Dendritic cell treated with granulocyte-macrophage colony-stimulating factor and Interleukin-4, amounts not matched to agents 40 ng/mL and 50 ng/mL, for 4 days (primary cell): ENCODE results near the gene ANP32B.
"Not testable (repeated sequence)": the region's sequence is repeated elsewhere in the genome, so short reads cannot be mapped to it uniquely, and the experiment has no call there.

Experiments used
- H3K27ac Mint-ChIP-seq: one replicate; pipeline ENCODE4 v1.8.0; 2022; ENCODE audit warnings: mild to moderate bottlenecking, mixed read lengths
- H3K27me3 Mint-ChIP-seq: one replicate; pipeline ENCODE4 v1.8.0; 2022; ENCODE audit warnings: mild to moderate bottlenecking, mixed read lengths
- H3K36me3 Mint-ChIP-seq: one replicate; pipeline ENCODE4 v1.8.0; 2022; ENCODE audit warnings: low read depth, mixed read lengths
- H3K4me1 Mint-ChIP-seq: one replicate; pipeline ENCODE4 v1.8.0; 2022; ENCODE audit warnings: low read depth, mixed read lengths
- H3K4me3 Mint-ChIP-seq: one replicate; pipeline ENCODE4 v1.8.0; 2022; ENCODE audit warnings: mild to moderate bottlenecking, moderate library complexity, mixed read lengths
- H3K9me3 Mint-ChIP-seq: one replicate; pipeline ENCODE4 v1.8.0; 2022; ENCODE audit warnings: mixed read lengths
- intact Hi-C: fragments of 100-400 bp; cut with micrococcal nuclease; formaldehyde crosslinking; loops from one replicate; pipeline ENCODE4 v1.15.0; 2022

ANP32B gene

GRCh38 chr9:97992219-97992618, 9.1 kb downstream of the ANP32B start:
- no peak overlapping the region for H3K4me3 Mint-ChIP-seq
- H3K4me1 Mint-ChIP-seq = peaks cover 61% of the 10 kb centered on the region
- no peaks in the 10 kb centered on the region for H3K27me3 Mint-ChIP-seq
- intact Hi-C loops = no loop called here
- H3K9me3 Mint-ChIP-seq = no peaks in the 10 kb centered on the region
- H3K27ac Mint-ChIP-seq = peak overlapping the region; percentile 50
- peaks cover 27% of the 10 kb centered on the region for H3K36me3 Mint-ChIP-seq

DNA sequence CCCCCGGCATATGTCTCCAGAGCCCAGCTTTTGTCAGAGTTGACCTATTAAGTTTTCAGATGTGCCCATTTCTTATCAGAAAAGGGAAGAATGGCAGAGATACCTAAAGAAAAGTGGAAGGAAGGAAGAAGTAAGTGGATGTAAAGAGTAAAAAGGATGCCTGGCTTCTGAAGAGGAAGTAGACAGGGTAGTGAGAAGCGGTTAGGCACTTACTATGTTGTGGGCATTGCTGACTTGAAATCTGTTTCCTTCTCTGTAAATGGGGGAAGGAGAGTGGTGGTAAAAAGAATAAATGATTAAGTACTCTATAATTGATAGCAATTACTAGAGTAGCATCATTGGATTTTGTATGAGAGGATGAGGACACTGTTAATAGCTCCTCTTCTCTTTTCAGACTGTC, 9.9 kb downstream of the ANP32B start:
- no peaks in the 10 kb centered on the region for H3K9me3 Mint-ChIP-seq
- H3K27ac Mint-ChIP-seq = no peak overlapping the region
- H3K36me3 Mint-ChIP-seq = peaks cover 33% of the 10 kb centered on the region
- H3K4me3 Mint-ChIP-seq = no peak overlapping the region
- H3K27me3 Mint-ChIP-seq = no peaks in the 10 kb centered on the region
- H3K4me1 Mint-ChIP-seq = peaks cover 56% of the 10 kb centered on the region
- intact Hi-C loops = no loop called here

DNA sequence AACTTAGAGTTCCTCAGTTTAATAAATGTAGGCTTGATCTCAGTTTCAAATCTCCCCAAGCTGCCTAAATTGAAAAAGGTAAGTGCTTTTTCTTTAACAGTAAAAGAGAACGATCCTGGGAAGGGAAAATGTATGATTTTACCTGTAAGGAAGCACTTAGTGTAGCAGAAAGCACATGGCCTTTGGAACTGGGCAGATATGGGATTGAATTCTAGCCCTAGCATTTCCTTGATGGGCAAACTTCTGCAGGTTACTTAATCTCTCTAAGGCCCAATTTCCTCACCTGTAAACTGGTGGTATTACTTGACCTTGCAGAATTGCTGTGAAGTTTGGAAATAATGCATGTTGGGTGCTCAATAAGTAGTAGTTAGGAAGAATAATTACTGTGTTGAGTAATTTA, 11.6 kb downstream of the ANP32B start:
- Mint-ChIP-seq H3K27ac (no peak overlapping the region), H3K4me3 (no peak overlapping the region), H3K9me3 (no peaks in the 10 kb centered on the region), H3K4me1 (peaks cover 40% of the 10 kb centered on the region), H3K36me3 (peaks cover 50% of the 10 kb centered on the region), H3K27me3 (no peaks in the 10 kb centered on the region)
- intact Hi-C loops = no loop called here

- peaks cover 21% of the 10 kb centered on the region for H3K4me1 Mint-ChIP-seq
- intact Hi-C loops = not testable (repeated sequence)
Observed at GRCh38 chr9:97996676-97997075, 13.5 kb downstream of the ANP32B start.

GRCh38 chr9:97997330-97998276, 14.5 kb downstream of the ANP32B start:
- Mint-ChIP-seq H3K27ac (no peak overlapping the region), H3K36me3 (peaks cover 79% of the 10 kb centered on the region)
- intact Hi-C loops = no loop called here

More at GRCh38 chr9:97996676-97997075, 13.5 kb downstream of the ANP32B start:
- H3K27ac Mint-ChIP-seq, H3K27me3 Mint-ChIP-seq, H3K4me3 Mint-ChIP-seq, H3K9me3 Mint-ChIP-seq: not testable (repeated sequence)
- H3K36me3 Mint-ChIP-seq = peaks cover 70% of the 10 kb centered on the region

GRCh38 chr9:98002808-98003207, 19.7 kb downstream of the ANP32B start:
- Mint-ChIP-seq H3K9me3 (no peaks in the 10 kb centered on the region), H3K27ac (no peak overlapping the region), H3K4me1 (peaks cover under 1% of the 10 kb centered on the region), H3K36me3 (peaks cover 99% of the 10 kb centered on the region), H3K4me3 (no peak overlapping the region), H3K27me3 (no peaks in the 10 kb centered on the region)
- intact Hi-C loops = no loop called here

More at GRCh38 chr9:97997330-97998276, 14.5 kb downstream of the ANP32B start:
- Mint-ChIP-seq H3K9me3 (no peaks in the 10 kb centered on the region), H3K27me3 (no peaks in the 10 kb centered on the region), H3K4me3 (no peak overlapping the region), H3K4me1 (peaks cover 13% of the 10 kb centered on the region)

- no peak overlapping the region for H3K27ac Mint-ChIP-seq
- H3K4me1 Mint-ChIP-seq = peaks cover 20% of the 10 kb centered on the region
- H3K36me3 Mint-ChIP-seq = peaks cover 99% of the 10 kb centered on the region
- H3K9me3 Mint-ChIP-seq = no peaks in the 10 kb centered on the region
- no peaks in the 10 kb centered on the region for H3K27me3 Mint-ChIP-seq
- intact Hi-C loops = no loop called here
- H3K4me3 Mint-ChIP-seq = no peak overlapping the region
Observed at GRCh38 chr9:98006127-98006796, 23.1 kb downstream of the ANP32B start.

DNA sequence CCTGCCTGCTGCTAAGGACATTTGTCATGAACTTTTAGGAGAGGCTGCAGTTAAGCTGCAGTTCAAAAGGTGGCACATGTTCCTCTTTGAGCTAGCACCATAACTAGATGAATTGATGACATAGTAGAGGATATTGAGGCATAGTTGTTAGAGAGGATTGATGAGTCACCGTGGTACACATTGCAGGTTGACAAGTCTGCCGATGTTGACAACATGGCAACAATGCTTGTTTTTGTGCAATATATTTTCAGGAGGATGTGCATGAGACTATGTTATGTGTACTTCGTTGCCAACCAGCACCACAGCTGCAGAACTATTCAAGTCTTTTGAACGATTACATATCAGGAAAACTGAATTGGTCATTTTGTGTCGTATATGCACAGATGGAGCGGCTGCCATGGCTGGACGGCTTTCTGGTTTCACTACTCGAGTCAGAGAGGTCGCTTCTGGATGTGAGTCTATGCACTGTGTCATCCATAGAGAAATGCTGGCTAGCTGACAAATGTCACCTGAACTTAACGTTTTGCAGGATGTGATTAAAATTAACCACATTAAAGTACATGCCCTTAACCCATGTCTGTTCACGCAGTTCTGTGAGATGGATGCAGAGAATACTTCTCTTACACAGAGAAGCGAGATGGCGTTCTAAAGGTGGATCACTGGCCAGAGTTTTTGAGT, 24.2 kb downstream of the ANP32B start:
- H3K9me3 Mint-ChIP-seq = no peaks in the 10 kb centered on the region
- H3K4me3 Mint-ChIP-seq = no peak overlapping the region
- intact Hi-C loops = no loop called here
- H3K27ac Mint-ChIP-seq = no peak overlapping the region
- H3K36me3 Mint-ChIP-seq = peaks cover 99% of the 10 kb centered on the region
- H3K27me3 Mint-ChIP-seq = no peaks in the 10 kb centered on the region
- peaks cover 20% of the 10 kb centered on the region for H3K4me1 Mint-ChIP-seq

- Mint-ChIP-seq H3K4me3 (no peak overlapping the region), H3K36me3 (peaks cover 99% of the 10 kb centered on the region), H3K4me1 (peaks cover 20% of the 10 kb centered on the region), H3K9me3 (no peaks in the 10 kb centered on the region), H3K27me3 (no peaks in the 10 kb centered on the region), H3K27ac (no peak overlapping the region)
- intact Hi-C loops = no loop called here
Observed at GRCh38 chr9:98008764-98009163, 25.6 kb downstream of the ANP32B start.

GRCh38 chr9:98009437-98009836, 26.3 kb downstream of the ANP32B start:
- no peaks in the 10 kb centered on the region for H3K27me3 Mint-ChIP-seq

DNA sequence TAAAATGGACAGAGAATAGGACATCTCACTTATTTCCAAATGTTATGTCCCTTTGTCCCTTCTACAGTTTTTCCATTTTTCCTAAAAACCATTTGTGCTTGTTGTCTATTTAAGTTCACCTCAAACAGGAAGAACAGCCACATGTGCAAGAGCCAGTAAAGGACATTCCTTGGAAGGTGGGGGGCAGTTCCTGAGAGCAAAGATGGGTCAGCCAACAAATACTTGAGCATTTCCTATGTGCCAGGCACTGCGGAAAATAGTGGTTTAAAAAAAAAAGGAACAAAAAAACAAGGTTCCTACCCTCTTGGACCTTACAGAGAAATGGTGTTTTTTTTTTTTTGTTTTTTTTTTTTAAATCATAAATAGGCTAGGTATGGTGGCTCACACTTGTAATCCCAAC, 26.8 kb downstream of the ANP32B start:
- peak overlapping the region; percentile 38 for H3K27ac Mint-ChIP-seq

More at GRCh38 chr9:98009437-98009836, 26.3 kb downstream of the ANP32B start:
- Mint-ChIP-seq H3K9me3 (no peaks in the 10 kb centered on the region), H3K27ac (peak overlapping the region; percentile 38), H3K36me3 (peaks cover 99% of the 10 kb centered on the region), H3K4me3 (no peak overlapping the region), H3K4me1 (peaks cover 20% of the 10 kb centered on the region)
- intact Hi-C loops = no loop called here

GRCh38 chr9:98010445-98010844, 27.3 kb downstream of the ANP32B start:
- H3K9me3 Mint-ChIP-seq = no peaks in the 10 kb centered on the region
- H3K27ac Mint-ChIP-seq = no peak overlapping the region
- intact Hi-C loops = no loop called here
- no peaks in the 10 kb centered on the region for H3K27me3 Mint-ChIP-seq
- H3K36me3 Mint-ChIP-seq = peaks cover 99% of the 10 kb centered on the region
- no peak overlapping the region for H3K4me3 Mint-ChIP-seq
- H3K4me1 Mint-ChIP-seq = peaks cover 20% of the 10 kb centered on the region

More for the DNA sequence above, 26.8 kb downstream of the ANP32B start:
- intact Hi-C loops = no loop called here
- H3K36me3 Mint-ChIP-seq = peaks cover 99% of the 10 kb centered on the region
- no peaks in the 10 kb centered on the region for H3K9me3 Mint-ChIP-seq
- no peaks in the 10 kb centered on the region for H3K27me3 Mint-ChIP-seq
- H3K4me1 Mint-ChIP-seq = peaks cover 20% of the 10 kb centered on the region
- H3K4me3 Mint-ChIP-seq = no peak overlapping the region

DNA sequence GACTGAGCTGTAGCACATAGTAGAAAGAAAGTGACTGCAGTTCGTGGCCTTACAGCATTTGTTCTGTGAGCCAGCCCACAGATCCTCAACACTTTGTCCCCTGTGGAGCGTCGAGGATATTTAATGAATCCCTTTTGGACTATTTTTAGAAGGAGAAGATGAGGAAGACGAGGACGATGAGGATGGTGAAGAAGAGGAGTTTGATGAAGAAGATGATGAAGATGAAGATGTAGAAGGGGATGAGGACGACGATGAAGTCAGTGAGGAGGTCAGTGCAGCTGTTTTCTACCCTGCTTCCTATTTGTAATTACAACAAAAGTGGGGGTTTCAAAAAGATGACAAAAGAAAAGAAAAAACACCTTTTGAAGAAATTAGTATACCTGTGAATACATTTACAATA, 28.0 kb downstream of the ANP32B start:
- H3K27ac Mint-ChIP-seq = no peak overlapping the region
- H3K36me3 Mint-ChIP-seq = peaks cover 99% of the 10 kb centered on the region
- intact Hi-C loops = no loop called here
- H3K9me3 Mint-ChIP-seq = no peaks in the 10 kb centered on the region
- no peak overlapping the region for H3K4me3 Mint-ChIP-seq
- H3K4me1 Mint-ChIP-seq = peaks cover 20% of the 10 kb centered on the region
- H3K27me3 Mint-ChIP-seq = no peaks in the 10 kb centered on the region
